ENCODE data around the gene GPI. TPM values are rescaled to one million over a fixed set of nuclear protein-coding genes. Genes with fewer than 3 reads are reported as not detected.

The GPI gene
- total and polyA plus RNA-seq, 3 experiments from 2014 or later = 213 to 484 (median 478) TPM

- Mint-ChIP-seq H3K4me1 (peaks cover 34 to 63% (median 38%) of the 10 kb centered on the region in 3 donors), H3K36me3 (peaks cover 6 to 75% (median 10%) of the 10 kb centered on the region in 3 donors)
Measured at GRCh38 chr19:34370117-34370516, 5.1 kb downstream of the GPI start.

GRCh38 chr19:34370983-34371382 lies 6.0 kb downstream of the GPI start:
- H3K4me3 Mint-ChIP-seq = peak overlapping the region in 1 of 7 donors; percentile 2
- Histone ChIP-seq H3K9me3 (ENCODE audit: low read length) (no peaks in the 10 kb centered on the region), H3K27me3 (ENCODE audit: insufficient read depth, low read length, poor library complexity, severe bottlenecking) (no peaks in the 10 kb centered on the region), H3K4me3 (ENCODE audit: low read length) (no peak overlapping the region), H3K4me1 (ENCODE audit: insufficient read depth, low read length) (peaks cover 19% of the 10 kb centered on the region), H3K36me3 (ENCODE audit: insufficient read depth, low read length) (peaks cover 34% of the 10 kb centered on the region), H3K27ac (ENCODE audit: low read depth, low read length) (no peak overlapping the region)
- no peaks in the 10 kb centered on the region for H3K27me3 Mint-ChIP-seq
- H3K9me3 Mint-ChIP-seq = no peaks in the 10 kb centered on the region
- peaks cover 29 to 57% (median 32%) of the 10 kb centered on the region in 3 donors for H3K4me1 Mint-ChIP-seq
- peaks cover 6 to 79% (median 10%) of the 10 kb centered on the region in 3 donors for H3K36me3 Mint-ChIP-seq
- H3K27ac Mint-ChIP-seq = peak overlapping the region in 3 of 8 donors; percentile 29 to 79 (median 79)
- POLR2A ChIA-PET = interaction anchor here (0.7 kb wide), 1 partner anchor 1262 kb away, joined by 3 read pairs; no protein-coding TSS in a partner anchor
- CTCF ChIA-PET = no interaction called here
- no peak for DNase-seq

More at GRCh38 chr19:34370117-34370516, 5.1 kb downstream of the GPI start:
- H3K4me3 ChIP-seq (ENCODE audit: low read length) = no peak overlapping the region
- no peaks in the 10 kb centered on the region for H3K9me3 ChIP-seq (ENCODE audit: low read length)
- H3K27ac Mint-ChIP-seq = peak overlapping the region in 3 of 8 donors; percentile 25 to 66 (median 39)
- DNase-seq = no peak
- H3K9me3 Mint-ChIP-seq = no peaks in the 10 kb centered on the region
- H3K36me3 ChIP-seq (ENCODE audit: insufficient read depth, low read length) = peaks cover 31% of the 10 kb centered on the region
- no peaks in the 10 kb centered on the region for H3K27me3 ChIP-seq (ENCODE audit: insufficient read depth, low read length, poor library complexity, severe bottlenecking)
- ChIA-PET CTCF (interaction anchor here (3.6 kb wide), 1 partner anchor 11 kb away, joined by 9 read pairs; no protein-coding TSS in a partner anchor), POLR2A (no interaction called here)
- H3K27me3 Mint-ChIP-seq = no peaks in the 10 kb centered on the region
- no peak overlapping the region for H3K27ac ChIP-seq (ENCODE audit: low read depth, low read length)
- H3K4me1 ChIP-seq (ENCODE audit: insufficient read depth, low read length) = peaks cover 22% of the 10 kb centered on the region
- no peak overlapping the region for H3K4me3 Mint-ChIP-seq

- peaks cover 29% of the 10 kb centered on the region for H3K36me3 ChIP-seq (ENCODE audit: insufficient read depth, low read length)
- H3K9me3 ChIP-seq (ENCODE audit: low read length) = no peaks in the 10 kb centered on the region
- peak overlapping the region in 2 of 8 donors; percentile 65 to 84 for H3K27ac Mint-ChIP-seq
- ChIA-PET POLR2A (no interaction called here), CTCF (interaction anchor here (0.6 kb wide), 1 partner anchor 963 kb away, joined by 3 read pairs; no protein-coding TSS in a partner anchor)
- no peak overlapping the region for H3K27ac ChIP-seq (ENCODE audit: low read depth, low read length)
- H3K27me3 ChIP-seq (ENCODE audit: insufficient read depth, low read length, poor library complexity, severe bottlenecking) = no peaks in the 10 kb centered on the region
- no peaks in the 10 kb centered on the region for H3K27me3 Mint-ChIP-seq
- H3K4me1 ChIP-seq (ENCODE audit: insufficient read depth, low read length) = no peaks in the 10 kb centered on the region
- peaks cover 10 to 32% (median 12%) of the 10 kb centered on the region in 3 donors for H3K4me1 Mint-ChIP-seq
- no peaks in the 10 kb centered on the region for H3K9me3 Mint-ChIP-seq
- peak overlapping the region in 1 of 7 donors; percentile 56 for H3K4me3 Mint-ChIP-seq
- no peak for DNase-seq
- H3K36me3 Mint-ChIP-seq = peaks cover 6 to 77% (median 12%) of the 10 kb centered on the region in 3 donors
- no peak overlapping the region for H3K4me3 ChIP-seq (ENCODE audit: low read length)
Measured at GRCh38 chr19:34373601-34374288, 8.7 kb downstream of the GPI start.

GRCh38 chr19:34375598-34375997 lies 10.6 kb downstream of the GPI start:
- POLR2A ChIA-PET = no interaction called here
- peaks cover 8 to 23% (median 12%) of the 10 kb centered on the region in 3 donors for H3K4me1 Mint-ChIP-seq
- Histone ChIP-seq H3K36me3 (ENCODE audit: insufficient read depth, low read length) (peaks cover 33% of the 10 kb centered on the region), H3K4me1 (ENCODE audit: insufficient read depth, low read length) (no peaks in the 10 kb centered on the region), H3K4me3 (ENCODE audit: low read length) (no peak overlapping the region), H3K9me3 (ENCODE audit: low read length) (no peaks in the 10 kb centered on the region), H3K27ac (ENCODE audit: low read depth, low read length) (no peak overlapping the region), H3K27me3 (ENCODE audit: insufficient read depth, low read length, poor library complexity, severe bottlenecking) (no peaks in the 10 kb centered on the region)
- CTCF ChIA-PET = no interaction called here
- peaks cover 11 to 77% (median 15%) of the 10 kb centered on the region in 3 donors for H3K36me3 Mint-ChIP-seq
- H3K4me3 Mint-ChIP-seq = no peak overlapping the region
- no peaks in the 10 kb centered on the region for H3K27me3 Mint-ChIP-seq
- peak overlapping the region in 1 of 8 donors; percentile 71 for H3K27ac Mint-ChIP-seq
- no peaks in the 10 kb centered on the region for H3K9me3 Mint-ChIP-seq
- no peak for DNase-seq

GRCh38 chr19:34380639-34381241 lies 15.7 kb downstream of the GPI start:
- DNase-seq = no peak
- H3K4me3 Mint-ChIP-seq = no peak overlapping the region
- H3K27ac Mint-ChIP-seq = peak overlapping the region in 1 of 8 donors; percentile 60
- H3K9me3 Mint-ChIP-seq = no peaks in the 10 kb centered on the region
- CTCF ChIA-PET = no interaction called here
- no peaks in the 10 kb centered on the region for H3K27me3 Mint-ChIP-seq
- no peak overlapping the region for H3K27ac ChIP-seq (ENCODE audit: low read depth, low read length)
- H3K4me3 ChIP-seq (ENCODE audit: low read length) = no peak overlapping the region
- no peaks in the 10 kb centered on the region for H3K4me1 ChIP-seq (ENCODE audit: insufficient read depth, low read length)
- POLR2A ChIA-PET = interaction anchor here (0.7 kb wide), 1 partner anchor 153 kb away, joined by 3 read pairs; no protein-coding TSS in a partner anchor
- H3K36me3 ChIP-seq (ENCODE audit: insufficient read depth, low read length) = peaks cover 45% of the 10 kb centered on the region
- H3K4me1 Mint-ChIP-seq = peaks cover 0 to 6% (median 4%) of the 10 kb centered on the region in 3 donors
- no peaks in the 10 kb centered on the region for H3K27me3 ChIP-seq (ENCODE audit: insufficient read depth, low read length, poor library complexity, severe bottlenecking)
- H3K36me3 Mint-ChIP-seq = peaks cover 5 to 84% (median 17%) of the 10 kb centered on the region in 3 donors
- no peaks in the 10 kb centered on the region for H3K9me3 ChIP-seq (ENCODE audit: low read length)

GRCh38 chr19:34381399-34382251 lies 16.6 kb downstream of the GPI start:
- H3K27ac ChIP-seq (ENCODE audit: low read depth, low read length) = no peak overlapping the region
- Mint-ChIP-seq H3K36me3 (peaks cover 5 to 83% (median 17%) of the 10 kb centered on the region in 3 donors), H3K4me1 (peaks cover 6 to 9% (median 6%) of the 10 kb centered on the region in 3 donors), H3K9me3 (no peaks in the 10 kb centered on the region), H3K27ac (no peak overlapping the region), H3K27me3 (no peaks in the 10 kb centered on the region), H3K4me3 (no peak overlapping the region)
- no peak for DNase-seq
- POLR2A ChIA-PET = interaction anchor here (0.7 kb wide), 1 partner anchor 154 kb away, joined by 3 read pairs; no protein-coding TSS in a partner anchor
- H3K4me3 ChIP-seq (ENCODE audit: low read length) = no peak overlapping the region
- H3K36me3 ChIP-seq (ENCODE audit: insufficient read depth, low read length) = peaks cover 38% of the 10 kb centered on the region
- no peaks in the 10 kb centered on the region for H3K4me1 ChIP-seq (ENCODE audit: insufficient read depth, low read length)
- H3K9me3 ChIP-seq (ENCODE audit: low read length) = no peaks in the 10 kb centered on the region
- CTCF ChIA-PET = no interaction called here
- H3K27me3 ChIP-seq (ENCODE audit: insufficient read depth, low read length, poor library complexity, severe bottlenecking) = no peaks in the 10 kb centered on the region

- ChIA-PET CTCF (no interaction called here), POLR2A (interaction anchor here (0.6 kb wide), 1 partner anchor 17 kb away, joined by 3 read pairs; the partner anchor contains the start of gene GPI)
- Histone ChIP-seq H3K4me1 (ENCODE audit: insufficient read depth, low read length) (no peaks in the 10 kb centered on the region), H3K36me3 (ENCODE audit: insufficient read depth, low read length) (peaks cover 45% of the 10 kb centered on the region), H3K27me3 (ENCODE audit: insufficient read depth, low read length, poor library complexity, severe bottlenecking) (no peaks in the 10 kb centered on the region), H3K4me3 (ENCODE audit: low read length) (no peak overlapping the region), H3K9me3 (ENCODE audit: low read length) (no peaks in the 10 kb centered on the region), H3K27ac (ENCODE audit: low read depth, low read length) (no peak overlapping the region)
- H3K27ac Mint-ChIP-seq = peak overlapping the region in 2 of 8 donors; percentile 71 to 84
- H3K36me3 Mint-ChIP-seq = peaks cover 5 to 85% (median 15%) of the 10 kb centered on the region in 3 donors
- peaks cover 6 to 9% (median 6%) of the 10 kb centered on the region in 3 donors for H3K4me1 Mint-ChIP-seq
- DNase-seq = no peak
- no peaks in the 10 kb centered on the region for H3K9me3 Mint-ChIP-seq
- H3K27me3 Mint-ChIP-seq = no peaks in the 10 kb centered on the region
- no peak overlapping the region for H3K4me3 Mint-ChIP-seq
Measured at GRCh38 chr19:34382471-34382870, 17.5 kb downstream of the GPI start.
